IPS-15b (cell line): ENCODE data around the gene RSPH6A.
A peak's percentile ranks its signal among the peaks of the same experiment; 100 is the strongest.

ENCODE experiments used
- H3K27me3 ChIP-seq: one replicate; pipeline ENCODE4 v1.6.1; 2013; ENCODE audit warnings: low read length; ENCODE audit not compliant: control insufficient read depth, insufficient read depth
- H3K36me3 ChIP-seq: one replicate; pipeline ENCODE4 v1.6.1; 2013; ENCODE audit warnings: low read length; ENCODE audit not compliant: control insufficient read depth, insufficient read depth
- H3K4me1 ChIP-seq: one replicate; pipeline ENCODE4 v1.6.1; 2013; ENCODE audit warnings: mild to moderate bottlenecking, low read length; ENCODE audit not compliant: control insufficient read depth, insufficient read depth
- H3K4me3 ChIP-seq: one replicate; pipeline ENCODE4 v1.5.1; 2013; ENCODE audit warnings: low read depth, low read length
- H3K9ac ChIP-seq: one replicate; pipeline ENCODE4 v1.6.1; 2013; ENCODE audit warnings: low read depth, mild to moderate bottlenecking, low read length
- H3K9me3 ChIP-seq: one replicate; pipeline ENCODE4 v1.6.1; 2013; ENCODE audit warnings: mild to moderate bottlenecking, low read length; ENCODE audit not compliant: control insufficient read depth, insufficient read depth

RSPH6A gene

GRCh38 chr19:45814851-45815480 lies at the start of gene RSPH6A:
Gene RSPH6A (minus strand): TSS chr19:45815308. CDS start chr19:45815176, 132 bp downstream.
- Histone ChIP-seq H3K36me3 (peaks cover 6% of the 10 kb centered on the region), H3K4me3 (peak within 1 kb of the TSS; percentile 73), H3K9ac (peak within 1 kb of the TSS; percentile 83), H3K4me1 (peaks cover 6% of the 10 kb centered on the region), H3K27me3 (no peaks in the 10 kb centered on the region), H3K9me3 (no peaks in the 10 kb centered on the region)

GRCh38 chr19:45864629-45865082 lies 49.5 kb upstream of the RSPH6A start:
- H3K27me3 ChIP-seq: no peaks in the 10 kb centered on the region
- peak overlapping the region; percentile 95 for H3K4me3 ChIP-seq
- H3K9ac ChIP-seq: peak overlapping the region; percentile 92
- peaks cover 7% of the 10 kb centered on the region for H3K4me1 ChIP-seq
- H3K36me3 ChIP-seq: peaks cover 4% of the 10 kb centered on the region
- H3K9me3 ChIP-seq: no peaks in the 10 kb centered on the region

DNA sequence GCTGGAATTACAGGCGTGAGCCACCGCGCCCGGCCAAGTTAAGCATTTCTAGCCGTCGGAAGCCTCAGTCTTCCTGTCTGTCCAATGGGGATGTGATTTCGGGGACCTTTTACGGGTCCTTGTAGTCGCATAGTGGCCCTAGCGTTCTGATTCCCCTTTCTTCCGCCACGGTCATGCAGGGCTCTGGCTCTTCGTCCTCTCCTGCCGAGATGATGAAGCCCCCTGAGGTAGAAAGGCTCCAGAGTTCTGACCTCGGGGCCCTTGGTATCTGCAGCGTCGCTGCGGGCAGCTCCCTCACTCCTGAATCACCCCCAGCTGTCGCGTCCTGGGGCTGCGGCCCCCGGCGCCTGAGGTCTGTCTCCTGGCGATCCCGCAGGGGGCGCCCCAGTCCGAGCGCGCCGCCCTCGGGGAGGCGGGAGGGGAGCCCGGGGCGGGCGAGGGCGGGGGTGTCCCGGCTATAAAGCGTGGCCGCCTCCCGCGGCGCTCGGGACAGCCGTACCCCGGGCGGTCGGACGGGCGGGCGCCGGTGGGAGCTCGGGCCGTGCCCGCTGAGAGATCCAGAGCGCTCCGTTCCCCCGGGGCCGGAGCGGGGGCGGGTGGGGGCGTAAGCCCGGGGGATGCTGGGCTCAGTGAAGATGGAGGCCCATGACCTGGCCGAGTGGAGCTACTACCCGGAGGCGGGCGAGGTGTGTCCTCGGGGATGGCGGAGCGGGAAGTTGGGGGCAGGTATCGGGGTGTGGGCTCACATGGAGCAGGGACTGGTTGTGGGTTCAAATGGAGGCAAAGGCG lies 48.9 kb upstream of the RSPH6A start, which contains the start of gene FOXA3:
TSS of gene FOXA3 (plus strand) at position 487 of the 789 bp plus-strand sequence. CDS start at position 618, 131 bp downstream.
- H3K4me1 ChIP-seq: peaks cover 7% of the 10 kb centered on the region
- peak within 1 kb of the TSS; percentile 92 for H3K9ac ChIP-seq
- H3K27me3 ChIP-seq: no peaks in the 10 kb centered on the region

DNA sequence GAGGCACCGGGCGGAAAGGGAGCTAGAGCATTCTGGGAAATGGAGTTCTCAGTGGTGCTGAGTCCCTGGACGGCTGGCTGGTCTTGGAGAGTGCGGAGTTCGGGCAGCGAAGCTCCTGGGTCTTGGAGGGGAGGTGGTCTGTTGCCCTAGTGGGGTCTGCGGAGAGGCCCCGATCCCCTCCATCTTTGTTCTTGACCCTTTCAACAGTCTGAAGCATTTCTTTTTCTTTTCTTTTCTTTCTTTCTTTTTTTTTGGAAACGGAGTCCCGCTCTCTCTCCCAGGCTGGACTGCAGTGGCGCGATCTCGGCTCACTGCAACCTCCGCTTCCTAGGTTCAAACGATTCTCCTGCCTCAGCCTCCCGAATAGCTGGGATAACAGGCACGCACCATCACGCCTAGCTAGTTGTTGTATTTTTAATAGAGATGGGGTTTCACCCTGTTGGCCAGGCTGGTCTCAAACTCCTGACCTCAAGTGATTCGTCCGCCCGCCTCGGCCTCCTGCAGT lies 48.3 kb upstream of the RSPH6A start:
- Histone ChIP-seq H3K9ac (no peak overlapping the region), H3K4me3 (peak overlapping the region; percentile 95), H3K4me1 (peaks cover 7% of the 10 kb centered on the region), H3K27me3 (no peaks in the 10 kb centered on the region), H3K9me3 (no peaks in the 10 kb centered on the region), H3K36me3 (peaks cover 5% of the 10 kb centered on the region)

More for the DNA sequence above, 48.9 kb upstream of the RSPH6A start, which contains the start of gene FOXA3:
- no peaks in the 10 kb centered on the region for H3K9me3 ChIP-seq
- H3K36me3 ChIP-seq: peaks cover 5% of the 10 kb centered on the region
- peak within 1 kb of the TSS; percentile 95 for H3K4me3 ChIP-seq

DNA sequence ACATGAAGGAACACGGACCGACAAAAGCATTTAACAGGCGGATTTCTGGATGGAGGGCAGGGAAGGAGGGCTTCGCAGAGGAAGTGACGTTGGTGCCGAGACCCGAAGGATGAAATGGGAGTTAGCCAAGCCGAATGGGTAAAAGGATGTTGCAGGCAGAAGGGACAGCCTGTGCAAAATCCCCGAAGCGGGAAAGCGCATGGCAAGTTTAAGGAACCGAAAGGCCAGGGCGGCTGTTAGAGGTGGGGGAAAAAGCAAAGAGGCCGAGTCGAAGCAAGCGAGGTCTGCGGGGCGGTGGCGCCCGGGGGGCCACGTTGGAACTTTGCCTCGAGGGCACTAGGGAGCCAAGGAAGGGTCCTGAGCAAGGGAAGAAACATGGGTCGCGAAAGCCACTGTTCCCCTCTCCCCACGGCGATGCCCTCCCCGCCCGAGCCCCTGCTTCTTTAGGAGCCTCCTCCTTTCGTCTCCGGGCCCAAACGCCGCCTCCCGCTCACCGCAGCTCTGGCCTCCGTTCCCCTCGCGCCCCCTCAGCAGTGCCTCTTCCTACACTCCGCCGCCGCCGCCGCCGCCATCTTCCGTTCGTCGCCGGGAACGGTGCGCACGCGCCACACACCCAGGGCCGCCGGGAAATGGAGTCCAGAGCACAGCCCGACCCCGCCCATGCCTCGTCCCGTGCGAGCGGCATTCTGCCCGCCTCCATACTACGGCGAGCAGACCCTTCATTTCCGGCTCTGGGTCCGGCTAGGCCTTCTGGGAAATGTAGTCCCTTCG lies 47.6 kb upstream of the RSPH6A start, which contains the start of gene SYMPK:
TSS of gene SYMPK (minus strand) at position 584 of the 771 bp plus-strand sequence. CDS start 8,652 bp downstream, outside the sequence.
- Histone ChIP-seq H3K4me3 (peak within 1 kb of the TSS; percentile 98), H3K4me1 (peaks cover 7% of the 10 kb centered on the region), H3K27me3 (no peaks in the 10 kb centered on the region), H3K9me3 (no peaks in the 10 kb centered on the region), H3K36me3 (peaks cover 5% of the 10 kb centered on the region), H3K9ac (peak within 1 kb of the TSS; percentile 94)

- Histone ChIP-seq H3K27me3 (no peaks in the 10 kb centered on the region), H3K9ac (peak overlapping the region; percentile 94), H3K4me1 (peaks cover 7% of the 10 kb centered on the region), H3K4me3 (peak overlapping the region; percentile 98), H3K36me3 (peaks cover 5% of the 10 kb centered on the region), H3K9me3 (no peaks in the 10 kb centered on the region)
Measured at GRCh38 chr19:45862271-45862563, 47.1 kb upstream of the RSPH6A start.

GRCh38 chr19:45860359-45861259 lies 45.5 kb upstream of the RSPH6A start:
- Histone ChIP-seq H3K9ac (no peak overlapping the region), H3K4me1 (peaks cover 3% of the 10 kb centered on the region), H3K36me3 (peaks cover 5% of the 10 kb centered on the region), H3K4me3 (no peak overlapping the region), H3K9me3 (no peaks in the 10 kb centered on the region), H3K27me3 (no peaks in the 10 kb centered on the region)

DNA sequence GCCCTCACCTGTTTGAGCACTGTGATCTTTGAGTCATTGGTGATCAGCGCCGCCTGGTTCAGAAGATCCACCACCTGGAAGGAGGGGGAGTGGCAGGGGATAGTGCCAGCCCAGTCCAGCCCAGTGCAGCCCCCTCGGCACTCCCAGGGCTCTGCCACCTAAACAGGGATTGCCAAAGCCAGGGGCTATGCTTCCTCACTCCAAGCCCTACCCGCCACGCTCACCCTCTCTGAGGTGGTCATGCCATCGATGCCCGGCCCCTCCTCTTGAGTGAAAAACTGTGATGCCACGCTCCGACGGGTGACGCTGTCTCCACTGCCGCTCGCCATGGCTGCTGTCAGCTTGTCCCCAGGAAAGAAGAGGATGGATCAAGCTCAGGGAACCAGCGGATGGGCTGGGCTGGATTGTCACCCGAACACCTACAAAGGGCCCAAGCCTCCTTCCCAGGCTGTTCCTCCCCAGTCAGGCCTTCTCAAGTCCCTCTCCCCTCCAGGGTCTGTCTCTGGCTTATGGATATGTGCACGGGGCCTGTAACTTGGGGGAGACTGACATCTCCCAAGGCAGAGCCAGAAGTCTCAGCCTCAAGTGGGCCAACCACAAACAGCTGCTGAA lies 39.2 kb upstream of the RSPH6A start:
- Histone ChIP-seq H3K4me3 (no peak overlapping the region), H3K9me3 (no peaks in the 10 kb centered on the region), H3K4me1 (no peaks in the 10 kb centered on the region), H3K27me3 (no peaks in the 10 kb centered on the region), H3K9ac (no peak overlapping the region), H3K36me3 (peaks cover 35% of the 10 kb centered on the region)

DNA sequence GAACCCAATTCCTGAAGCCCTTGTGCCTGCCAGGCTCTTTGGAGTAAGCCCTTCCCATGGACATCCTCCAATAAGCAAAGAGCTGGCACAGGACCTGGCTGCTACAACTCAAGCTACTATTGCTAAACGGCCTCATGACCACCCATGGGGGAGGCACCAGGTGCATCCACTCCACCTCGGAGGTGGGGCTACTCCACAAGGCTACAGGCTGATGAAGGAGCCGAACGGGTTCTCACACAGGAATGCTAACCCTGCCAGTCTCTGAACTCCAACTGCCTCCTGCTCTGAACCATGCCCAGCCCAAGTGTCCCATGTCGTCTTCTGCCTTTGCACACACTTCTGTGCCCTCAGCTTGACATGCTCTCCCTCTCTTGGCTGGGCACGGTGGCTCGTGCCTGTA lies 37.9 kb upstream of the RSPH6A start:
- no peak overlapping the region for H3K4me3 ChIP-seq

GRCh38 chr19:45852145-45852750 lies 37.1 kb upstream of the RSPH6A start:
- H3K4me1 ChIP-seq: no peaks in the 10 kb centered on the region
- H3K9me3 ChIP-seq: no peaks in the 10 kb centered on the region
- no peaks in the 10 kb centered on the region for H3K27me3 ChIP-seq
- H3K36me3 ChIP-seq: peaks cover 52% of the 10 kb centered on the region
- H3K9ac ChIP-seq: no peak overlapping the region
- H3K4me3 ChIP-seq: no peak overlapping the region

More for the DNA sequence above, 37.9 kb upstream of the RSPH6A start:
- Histone ChIP-seq H3K27me3 (no peaks in the 10 kb centered on the region), H3K9ac (no peak overlapping the region), H3K9me3 (no peaks in the 10 kb centered on the region), H3K36me3 (peaks cover 45% of the 10 kb centered on the region), H3K4me1 (no peaks in the 10 kb centered on the region)
